ENCODE measurements around the gene CHST11.
"Not testable (repeated sequence)": the region's sequence is repeated elsewhere in the genome, so short reads cannot be mapped to it uniquely, and the experiment has no call there.

CHST11 gene

GRCh38 chr12:104567832-104568486, 111.2 kb downstream of the CHST11 start:
- no peak for DNase-seq

GRCh38 chr12:104568487-104568868, 111.7 kb downstream of the CHST11 start:
- DNase-seq: no peak

- DNase-seq: no peak
These were observed 112.2 kb downstream of the CHST11 start for GRCh38 chr12:104568935-104569334.

GRCh38 chr12:104569346-104570173, 112.8 kb downstream of the CHST11 start:
- DNase-seq: no peak

- DNase-seq: no peak
These were observed 113.6 kb downstream of the CHST11 start for GRCh38 chr12:104570174-104570907.

GRCh38 chr12:104571328-104571727, 114.6 kb downstream of the CHST11 start:
- DNase-seq: no peak

- not testable (repeated sequence) for DNase-seq
These were observed 117.6 kb downstream of the CHST11 start for GRCh38 chr12:104574353-104574752.

- not testable (repeated sequence) for DNase-seq
These were observed 118.0 kb downstream of the CHST11 start for GRCh38 chr12:104574758-104575157.

- no peak for DNase-seq
These were observed 118.9 kb downstream of the CHST11 start for GRCh38 chr12:104575442-104576186.

- no peak for DNase-seq
These were observed 119.5 kb downstream of the CHST11 start for GRCh38 chr12:104576187-104576778.

- DNase-seq: no peak
These were observed 120.3 kb downstream of the CHST11 start for GRCh38 chr12:104576980-104577580.

- no peak for DNase-seq
These were observed 120.8 kb downstream of the CHST11 start for GRCh38 chr12:104577581-104577981.

- DNase-seq: no peak
These were observed 121.7 kb downstream of the CHST11 start for GRCh38 chr12:104578453-104578852.

- no peak for DNase-seq
These were observed 123.2 kb downstream of the CHST11 start for GRCh38 chr12:104579718-104580495.

- no peak for DNase-seq
These were observed 124.3 kb downstream of the CHST11 start for GRCh38 chr12:104581005-104581570.

- DNase-seq: no peak
These were observed 126.0 kb downstream of the CHST11 start for GRCh38 chr12:104582739-104583138.

- DNase-seq: no peak
These were observed 126.6 kb downstream of the CHST11 start for GRCh38 chr12:104583301-104583700.

GRCh38 chr12:104585448-104586055, 128.8 kb downstream of the CHST11 start:
- no peak for DNase-seq

- DNase-seq: no peak
These were observed 129.7 kb downstream of the CHST11 start for GRCh38 chr12:104586351-104586919.
